H1 (cell line): ENCODE results near the gene MYCBP2.

Experiments used
- CEBPB ChIP-seq: IDR thresholded peaks from 2 replicates; pipeline ENCODE4 v1.6.1; 2012; ENCODE audit warnings: low read depth, low read length
- HDAC2 ChIP-seq, 2 experiments: fragments of 300-600 bp in 1 of 2; sonication (generic) in 1 of 2; IDR thresholded peaks; 2 replicates each; pipeline ENCODE4 v1.6.1; 2011 to 2012; ENCODE audit warnings: low read depth in 2 of 2, low read length in 2 of 2, mild to moderate bottlenecking in 2 of 2, moderate library complexity in 2 of 2, borderline replicate concordance in 1 of 2, inconsistent platforms in 1 of 2
- JUN ChIP-seq: IDR thresholded peaks from 2 replicates; pipeline ENCODE4 v1.6.1; 2011; ENCODE audit warnings: low read depth, mild to moderate bottlenecking, improper control_type of control experiment, low read length
- POLR2A ChIP-seq, 2 experiments: IDR thresholded peaks; 1 replicate in 1 of 2; 2 replicates in 1 of 2; pipeline ENCODE4 v1.6.1; 2011; ENCODE audit warnings: low read depth in 2 of 2, low read length in 2 of 2, mild to moderate bottlenecking in 2 of 2; ENCODE audit errors: control extremely low read depth in 1 of 2
- POLR2AphosphoS5 ChIP-seq: IDR thresholded peaks from 2 replicates; pipeline ENCODE4 v1.6.1; 2011; ENCODE audit warnings: low read depth, low read length
- TAF1 ChIP-seq: IDR thresholded peaks from 2 replicates; pipeline ENCODE4 v1.6.1; 2011; ENCODE audit warnings: mild to moderate bottlenecking, low read depth, low read length
- TBP ChIP-seq: IDR thresholded peaks from 2 replicates; pipeline ENCODE4 v1.6.1; 2011; ENCODE audit warnings: low read depth, low read length, improper control_type of control experiment
- YY1 ChIP-seq: IDR thresholded peaks from 2 replicates; pipeline ENCODE4 v1.6.1; 2011; ENCODE audit warnings: low read depth, mild to moderate bottlenecking, low read length
- ZNF274 ChIP-seq: IDR thresholded peaks from 2 replicates; pipeline ENCODE4 v1.7.0; 2012; ENCODE audit warnings: low read length, borderline replicate concordance; ENCODE audit errors: extremely low read depth
- TF ChIP-seq, protein P1 (sequence below), 3 experiments: IDR thresholded peaks; 1 replicate in 2 of 3; 2 replicates in 1 of 3; pipeline versions ENCODE4 v1.5.1 to v1.6.1; 2011; ENCODE audit warnings: low read length in 3 of 3, mild to moderate bottlenecking in 3 of 3, inconsistent platforms in 2 of 3, low read depth in 1 of 3, moderate library complexity in 1 of 3; ENCODE audit not compliant: insufficient read depth in 1 of 3; ENCODE audit errors: control extremely low read depth in 1 of 3
- TF ChIP-seq, protein P2 (sequence below): IDR thresholded peaks from 2 replicates; pipeline ENCODE4 v1.6.1; 2011; ENCODE audit warnings: low read depth, mild to moderate bottlenecking, low read length; ENCODE audit not compliant: insufficient read depth

DNA sequence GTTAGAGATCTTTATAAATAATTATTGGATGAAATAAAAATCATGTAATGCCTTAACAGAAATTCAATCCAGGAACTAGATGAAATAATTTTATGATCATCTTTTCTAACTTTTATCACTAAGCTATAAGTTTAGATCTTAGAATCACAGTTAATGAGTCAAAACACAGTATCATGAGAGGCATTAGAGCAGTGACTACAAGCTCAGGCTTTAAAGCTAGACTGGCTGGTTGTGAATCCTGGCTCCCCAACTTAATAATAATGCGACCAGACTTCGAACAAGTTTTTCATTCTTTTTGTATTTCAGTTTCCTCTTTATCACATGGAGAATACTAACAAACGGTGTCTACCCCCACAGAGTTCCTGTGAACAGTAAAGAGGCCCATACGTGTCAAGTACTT lies 108.6 kb downstream of the MYCBP2 start:
- TF ChIP-seq TBP (no peak), TAF1 (no peak), HDAC2 (IDR thresholded peaks at IDR 0.05; ENCODE audit: borderline replicate concordance in 1 of 2, low read depth in 2 of 2, low read length in 2 of 2) (no peak), JUN (no peak), CEBPB (no peak), POLR2A (IDR thresholded peaks at IDR 0.05; ENCODE audit: control extremely low read depth in 1 of 2, low read depth in 2 of 2, low read length in 2 of 2) (no peak), ZNF274 (no peak), POLR2AphosphoS5 (no peak), YY1 (no peak)
- TF ChIP-seq, protein P1, sequence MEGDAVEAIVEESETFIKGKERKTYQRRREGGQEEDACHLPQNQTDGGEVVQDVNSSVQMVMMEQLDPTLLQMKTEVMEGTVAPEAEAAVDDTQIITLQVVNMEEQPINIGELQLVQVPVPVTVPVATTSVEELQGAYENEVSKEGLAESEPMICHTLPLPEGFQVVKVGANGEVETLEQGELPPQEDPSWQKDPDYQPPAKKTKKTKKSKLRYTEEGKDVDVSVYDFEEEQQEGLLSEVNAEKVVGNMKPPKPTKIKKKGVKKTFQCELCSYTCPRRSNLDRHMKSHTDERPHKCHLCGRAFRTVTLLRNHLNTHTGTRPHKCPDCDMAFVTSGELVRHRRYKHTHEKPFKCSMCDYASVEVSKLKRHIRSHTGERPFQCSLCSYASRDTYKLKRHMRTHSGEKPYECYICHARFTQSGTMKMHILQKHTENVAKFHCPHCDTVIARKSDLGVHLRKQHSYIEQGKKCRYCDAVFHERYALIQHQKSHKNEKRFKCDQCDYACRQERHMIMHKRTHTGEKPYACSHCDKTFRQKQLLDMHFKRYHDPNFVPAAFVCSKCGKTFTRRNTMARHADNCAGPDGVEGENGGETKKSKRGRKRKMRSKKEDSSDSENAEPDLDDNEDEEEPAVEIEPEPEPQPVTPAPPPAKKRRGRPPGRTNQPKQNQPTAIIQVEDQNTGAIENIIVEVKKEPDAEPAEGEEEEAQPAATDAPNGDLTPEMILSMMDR (IDR thresholded peaks at IDR 0.05; ENCODE audit: control extremely low read depth in 1 of 3, insufficient read depth in 1 of 3, low read depth in 1 of 3, low read length in 3 of 3): no peak
- TF ChIP-seq, protein P2, sequence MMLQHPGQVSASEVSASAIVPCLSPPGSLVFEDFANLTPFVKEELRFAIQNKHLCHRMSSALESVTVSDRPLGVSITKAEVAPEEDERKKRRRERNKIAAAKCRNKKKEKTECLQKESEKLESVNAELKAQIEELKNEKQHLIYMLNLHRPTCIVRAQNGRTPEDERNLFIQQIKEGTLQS: no peak
